ENCODE data around the gene FAM229A. TPM values are rescaled to one million over a fixed set of nuclear protein-coding genes. Genes with fewer than 3 reads are reported as not detected.

Gene FAM229A
- total and polyA plus RNA-seq, 9 of the 15 experiments (the other 6 are each of a cell fraction or from before 2014, with no cell fraction given), result 0.04 to 21.6 (median 7.4) TPM

DNA sequence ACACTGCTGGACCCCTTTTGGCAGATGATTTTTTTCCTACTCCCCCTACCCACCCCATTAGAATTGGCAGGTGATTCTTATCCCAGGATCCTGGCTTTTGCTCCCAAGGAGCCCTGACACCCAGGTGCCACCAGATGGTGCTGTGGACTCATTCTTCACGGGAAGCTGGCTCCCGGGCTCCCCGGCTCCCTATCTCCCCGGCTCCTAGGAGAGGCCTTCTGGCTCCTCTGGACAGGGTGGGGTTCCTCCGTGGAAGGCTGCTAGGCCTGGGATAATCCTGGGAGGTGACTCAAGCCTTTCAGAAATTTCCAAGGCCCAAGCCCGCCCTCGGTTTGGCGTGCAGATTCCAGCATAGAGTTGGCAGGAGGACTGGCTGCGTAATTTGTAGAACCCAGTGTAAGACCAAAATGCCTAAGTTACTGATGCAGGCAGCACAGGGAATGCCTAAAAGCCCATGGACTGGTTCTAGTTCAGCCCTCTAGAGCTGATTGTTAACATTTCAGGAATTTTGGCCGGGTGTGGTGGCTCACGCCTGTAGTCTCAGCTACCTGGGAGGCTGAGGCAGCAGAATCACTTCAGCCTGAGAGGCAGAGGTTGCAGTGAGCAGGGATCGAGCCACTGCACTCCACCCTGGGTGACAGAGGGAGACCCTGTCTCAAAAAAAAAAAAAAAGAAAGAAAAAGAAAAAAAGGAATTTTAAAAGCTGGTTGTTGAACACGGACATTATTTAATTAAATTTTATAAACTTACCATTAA, 38.8 kb upstream of the FAM229A start (continued):
- TF ChIP-seq, protein P1, sequence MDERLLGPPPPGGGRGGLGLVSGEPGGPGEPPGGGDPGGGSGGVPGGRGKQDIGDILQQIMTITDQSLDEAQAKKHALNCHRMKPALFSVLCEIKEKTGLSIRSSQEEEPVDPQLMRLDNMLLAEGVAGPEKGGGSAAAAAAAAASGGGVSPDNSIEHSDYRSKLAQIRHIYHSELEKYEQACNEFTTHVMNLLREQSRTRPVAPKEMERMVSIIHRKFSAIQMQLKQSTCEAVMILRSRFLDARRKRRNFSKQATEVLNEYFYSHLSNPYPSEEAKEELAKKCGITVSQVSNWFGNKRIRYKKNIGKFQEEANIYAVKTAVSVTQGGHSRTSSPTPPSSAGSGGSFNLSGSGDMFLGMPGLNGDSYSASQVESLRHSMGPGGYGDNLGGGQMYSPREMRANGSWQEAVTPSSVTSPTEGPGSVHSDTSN (CRISPR knock-in tag; IDR thresholded peaks at IDR 0.05; ENCODE audit: low read depth), result no peak
- TF ChIP-seq, protein P1 (tag; conservative IDR thresholded peaks at IDR 0.05; ENCODE audit: low read depth), result no peak
- TF ChIP-seq LCOR (CRISPR knock-in tag; IDR thresholded peaks at IDR 0.05), result no peak
- no peak for TF ChIP-seq ZNF699 (CRISPR knock-in tag; IDR thresholded peaks at IDR 0.05; ENCODE audit: insufficient replicate concordance)
- TF ChIP-seq, protein P2, sequence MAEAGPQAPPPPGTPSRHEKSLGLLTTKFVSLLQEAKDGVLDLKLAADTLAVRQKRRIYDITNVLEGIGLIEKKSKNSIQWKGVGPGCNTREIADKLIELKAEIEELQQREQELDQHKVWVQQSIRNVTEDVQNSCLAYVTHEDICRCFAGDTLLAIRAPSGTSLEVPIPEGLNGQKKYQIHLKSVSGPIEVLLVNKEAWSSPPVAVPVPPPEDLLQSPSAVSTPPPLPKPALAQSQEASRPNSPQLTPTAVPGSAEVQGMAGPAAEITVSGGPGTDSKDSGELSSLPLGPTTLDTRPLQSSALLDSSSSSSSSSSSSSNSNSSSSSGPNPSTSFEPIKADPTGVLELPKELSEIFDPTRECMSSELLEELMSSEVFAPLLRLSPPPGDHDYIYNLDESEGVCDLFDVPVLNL (CRISPR knock-in tag; IDR thresholded peaks at IDR 0.05; ENCODE audit: low read depth), result no peak
- TF ChIP-seq HDAC3 (IDR thresholded peaks at IDR 0.05; ENCODE audit: borderline replicate concordance, partially characterized antibody), result no peak
- no peak for TF ChIP-seq ZNF444 (CRISPR knock-in tag; IDR thresholded peaks at IDR 0.05)
- TF ChIP-seq, protein P3, sequence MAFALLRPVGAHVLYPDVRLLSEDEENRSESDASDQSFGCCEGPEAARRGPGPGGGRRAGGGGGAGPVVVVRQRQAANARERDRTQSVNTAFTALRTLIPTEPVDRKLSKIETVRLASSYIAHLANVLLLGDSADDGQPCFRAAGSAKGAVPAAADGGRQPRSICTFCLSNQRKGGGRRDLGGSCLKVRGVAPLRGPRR (CRISPR knock-in tag; IDR thresholded peaks at IDR 0.05), result no peak
- TF ChIP-seq, protein P4, sequence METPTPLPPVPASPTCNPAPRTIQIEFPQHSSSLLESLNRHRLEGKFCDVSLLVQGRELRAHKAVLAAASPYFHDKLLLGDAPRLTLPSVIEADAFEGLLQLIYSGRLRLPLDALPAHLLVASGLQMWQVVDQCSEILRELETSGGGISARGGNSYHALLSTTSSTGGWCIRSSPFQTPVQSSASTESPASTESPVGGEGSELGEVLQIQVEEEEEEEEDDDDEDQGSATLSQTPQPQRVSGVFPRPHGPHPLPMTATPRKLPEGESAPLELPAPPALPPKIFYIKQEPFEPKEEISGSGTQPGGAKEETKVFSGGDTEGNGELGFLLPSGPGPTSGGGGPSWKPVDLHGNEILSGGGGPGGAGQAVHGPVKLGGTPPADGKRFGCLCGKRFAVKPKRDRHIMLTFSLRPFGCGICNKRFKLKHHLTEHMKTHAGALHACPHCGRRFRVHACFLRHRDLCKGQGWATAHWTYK (CRISPR knock-in tag; IDR thresholded peaks at IDR 0.05), result no peak
- peak; percentile 88 to 92 for TF ChIP-seq RAD21 (CRISPR knock-in tag; conservative IDR thresholded peaks at IDR 0.05 in 1 of 2, IDR thresholded peaks at IDR 0.05 in 1 of 2)
- peak; percentile 18 for TF ChIP-seq TBP (optimal IDR thresholded peaks at IDR 0.05; ENCODE audit: low read depth, low read length)
- TF ChIP-seq, protein P5, sequence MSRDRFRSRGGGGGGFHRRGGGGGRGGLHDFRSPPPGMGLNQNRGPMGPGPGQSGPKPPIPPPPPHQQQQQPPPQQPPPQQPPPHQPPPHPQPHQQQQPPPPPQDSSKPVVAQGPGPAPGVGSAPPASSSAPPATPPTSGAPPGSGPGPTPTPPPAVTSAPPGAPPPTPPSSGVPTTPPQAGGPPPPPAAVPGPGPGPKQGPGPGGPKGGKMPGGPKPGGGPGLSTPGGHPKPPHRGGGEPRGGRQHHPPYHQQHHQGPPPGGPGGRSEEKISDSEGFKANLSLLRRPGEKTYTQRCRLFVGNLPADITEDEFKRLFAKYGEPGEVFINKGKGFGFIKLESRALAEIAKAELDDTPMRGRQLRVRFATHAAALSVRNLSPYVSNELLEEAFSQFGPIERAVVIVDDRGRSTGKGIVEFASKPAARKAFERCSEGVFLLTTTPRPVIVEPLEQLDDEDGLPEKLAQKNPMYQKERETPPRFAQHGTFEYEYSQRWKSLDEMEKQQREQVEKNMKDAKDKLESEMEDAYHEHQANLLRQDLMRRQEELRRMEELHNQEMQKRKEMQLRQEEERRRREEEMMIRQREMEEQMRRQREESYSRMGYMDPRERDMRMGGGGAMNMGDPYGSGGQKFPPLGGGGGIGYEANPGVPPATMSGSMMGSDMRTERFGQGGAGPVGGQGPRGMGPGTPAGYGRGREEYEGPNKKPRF (IDR thresholded peaks at IDR 0.05; ENCODE audit: low read depth, low read length), result no peak

Data from K562 (cell line).